ENCODE data around the gene NEK4. TPM values are rescaled to one million over a fixed set of nuclear protein-coding genes. Genes with fewer than 3 reads are reported as not detected.

The NEK4 gene
- total RNA-seq, 4 donors from 2014 or later = 36.7 to 65.6 (median 41.8) TPM

GRCh38 chr3:52697632-52697965, 73.1 kb downstream of the NEK4 start:
- Histone ChIP-seq H3K27me3 (no peaks in the 10 kb centered on the region), H3K9me3 (no peaks in the 10 kb centered on the region), H3K4me1 (peaks cover 0 to 7% of the 10 kb centered on the region in 2 donors), H3K27ac (no peak overlapping the region), H3K4me3 (replicated peaks in 1 of 3) (no peak overlapping the region), H3K36me3 (peaks cover 49 to 50% of the 10 kb centered on the region in 2 donors)
- intact Hi-C loops (cut with DNase I) = no loop called here
- WGBS, 2 donors = 97% methylated on average over 4 of the region's 4 CpGs
- DNase-seq = no peak
- TF ChIP-seq CTCF (IDR thresholded peaks at IDR 0.05) (no peak), POLR2A (IDR thresholded peaks at IDR 0.05) (no peak)

GRCh38 chr3:52696830-52697631, 73.7 kb downstream of the NEK4 start:
- TF ChIP-seq POLR2A (IDR thresholded peaks at IDR 0.05) (no peak), CTCF (IDR thresholded peaks at IDR 0.05) (no peak)
- Histone ChIP-seq H3K27ac (no peak overlapping the region), H3K36me3 (peaks cover 54% of the 10 kb centered on the region in 2 donors), H3K4me1 (peaks cover 0 to 2% of the 10 kb centered on the region in 2 donors), H3K9me3 (no peaks in the 10 kb centered on the region), H3K27me3 (no peaks in the 10 kb centered on the region), H3K4me3 (replicated peaks in 1 of 3) (no peak overlapping the region)
- intact Hi-C loops (cut with DNase I) = no loop called here
- 83 to 89% methylated on average over 2 of the region's 2 CpGs for WGBS, 2 donors
- DNase-seq = no peak

GRCh38 chr3:52695798-52696671, 74.7 kb downstream of the NEK4 start:
- Histone ChIP-seq H3K9me3 (no peaks in the 10 kb centered on the region), H3K27ac (no peak overlapping the region), H3K27me3 (no peaks in the 10 kb centered on the region), H3K4me3 (replicated peaks in 1 of 3) (no peak overlapping the region), H3K36me3 (peaks cover 63 to 64% of the 10 kb centered on the region in 2 donors), H3K4me1 (no peaks in the 10 kb centered on the region)
- intact Hi-C loops (cut with DNase I) = no loop called here
- DNase-seq = no peak
- no peak for TF ChIP-seq POLR2A (IDR thresholded peaks at IDR 0.05)
- TF ChIP-seq CTCF (IDR thresholded peaks at IDR 0.05) = no peak
- WGBS, 2 donors = 81 to 93% methylated on average over 4 of the region's 4 CpGs

- H3K36me3 ChIP-seq = peaks cover 75 to 78% of the 10 kb centered on the region in 2 donors
- 86 to 91% methylated on average over 7 of the region's 7 CpGs for WGBS, 2 donors
Observed at GRCh38 chr3:52694528-52695189, 76.1 kb downstream of the NEK4 start.

More at GRCh38 chr3:52694528-52695189, 76.1 kb downstream of the NEK4 start:
- no peaks in the 10 kb centered on the region for H3K9me3 ChIP-seq
- no peaks in the 10 kb centered on the region for H3K4me1 ChIP-seq
- no peak overlapping the region for H3K27ac ChIP-seq
- intact Hi-C loops (cut with DNase I) = no loop called here
- TF ChIP-seq CTCF (IDR thresholded peaks at IDR 0.05) = no peak
- TF ChIP-seq POLR2A (IDR thresholded peaks at IDR 0.05) = no peak
- no peak for DNase-seq
- no peaks in the 10 kb centered on the region for H3K27me3 ChIP-seq
- H3K4me3 ChIP-seq (replicated peaks in 1 of 3) = no peak overlapping the region
